GM19025 (cell line): Measurements from ENCODE around the gene SIAH3.
"Not testable (repeated sequence)": the region's sequence is repeated elsewhere in the genome, so short reads cannot be mapped to it uniquely, and the experiment has no call there.

ENCODE experiments used
- ATAC-seq: cut with Tn5 transposase; IDR thresholded peaks from one replicate; pipeline ENCODE4 v1.9.1; 2021; ENCODE audit warnings: mild to moderate bottlenecking, low read depth, moderate library complexity; ENCODE audit not compliant: unreplicated experiment

Gene SIAH3, protein sequence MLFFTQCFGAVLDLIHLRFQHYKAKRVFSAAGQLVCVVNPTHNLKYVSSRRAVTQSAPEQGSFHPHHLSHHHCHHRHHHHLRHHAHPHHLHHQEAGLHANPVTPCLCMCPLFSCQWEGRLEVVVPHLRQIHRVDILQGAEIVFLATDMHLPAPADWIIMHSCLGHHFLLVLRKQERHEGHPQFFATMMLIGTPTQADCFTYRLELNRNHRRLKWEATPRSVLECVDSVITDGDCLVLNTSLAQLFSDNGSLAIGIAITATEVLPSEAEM

DNA sequence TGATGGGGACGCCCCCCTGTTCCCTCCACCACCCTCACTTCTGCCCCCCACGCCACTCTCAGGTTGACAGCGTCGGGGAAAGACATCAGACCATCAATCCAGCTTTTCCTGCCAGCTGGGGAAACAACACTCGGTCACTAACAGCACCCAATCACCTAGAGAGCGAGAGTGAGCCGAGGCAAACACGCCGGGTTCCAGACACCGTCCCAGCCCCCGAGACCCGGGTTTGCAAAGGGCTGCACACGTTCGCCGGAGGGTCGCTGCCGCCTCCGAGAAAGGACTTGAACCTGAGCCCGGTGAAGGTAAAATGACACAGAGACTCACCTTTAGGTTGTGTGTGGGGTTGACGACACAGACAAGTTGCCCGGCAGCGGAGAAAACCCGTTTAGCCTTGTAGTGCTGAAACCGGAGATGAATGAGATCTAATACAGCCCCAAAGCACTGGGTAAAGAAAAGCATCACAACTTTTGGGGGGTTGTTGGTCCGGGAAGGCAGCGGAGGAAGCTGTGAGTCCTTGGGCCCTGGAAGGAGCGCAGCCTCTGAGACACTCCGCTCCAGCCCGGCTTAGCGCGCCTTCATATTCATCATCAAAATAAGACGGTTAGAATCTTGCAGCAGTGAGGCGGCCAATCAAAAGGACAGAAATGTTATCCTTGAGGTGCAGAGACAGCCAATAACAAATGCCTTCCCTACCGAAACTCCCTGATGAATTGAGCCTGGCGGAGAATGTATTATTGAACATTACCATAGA lies at the start of gene SIAH3:
Gene SIAH3 (minus strand): TSS at position 583 of the 751 bp plus-strand sequence. CDS start 124 bp downstream, at position 459.
- ATAC-seq = no peak

GRCh38 chr13:45899406-45899805 lies 47.9 kb upstream of the SIAH3 start:
- no peak for ATAC-seq

GRCh38 chr13:45897562-45897961 lies 46.0 kb upstream of the SIAH3 start:
- no peak for ATAC-seq

- ATAC-seq = no peak
These were observed 44.7 kb upstream of the SIAH3 start for GRCh38 chr13:45896285-45896684.

- no peak for ATAC-seq
These were observed 44.3 kb upstream of the SIAH3 start for GRCh38 chr13:45895881-45896280.

GRCh38 chr13:45892513-45892912 lies 41.0 kb upstream of the SIAH3 start:
- no peak for ATAC-seq

DNA sequence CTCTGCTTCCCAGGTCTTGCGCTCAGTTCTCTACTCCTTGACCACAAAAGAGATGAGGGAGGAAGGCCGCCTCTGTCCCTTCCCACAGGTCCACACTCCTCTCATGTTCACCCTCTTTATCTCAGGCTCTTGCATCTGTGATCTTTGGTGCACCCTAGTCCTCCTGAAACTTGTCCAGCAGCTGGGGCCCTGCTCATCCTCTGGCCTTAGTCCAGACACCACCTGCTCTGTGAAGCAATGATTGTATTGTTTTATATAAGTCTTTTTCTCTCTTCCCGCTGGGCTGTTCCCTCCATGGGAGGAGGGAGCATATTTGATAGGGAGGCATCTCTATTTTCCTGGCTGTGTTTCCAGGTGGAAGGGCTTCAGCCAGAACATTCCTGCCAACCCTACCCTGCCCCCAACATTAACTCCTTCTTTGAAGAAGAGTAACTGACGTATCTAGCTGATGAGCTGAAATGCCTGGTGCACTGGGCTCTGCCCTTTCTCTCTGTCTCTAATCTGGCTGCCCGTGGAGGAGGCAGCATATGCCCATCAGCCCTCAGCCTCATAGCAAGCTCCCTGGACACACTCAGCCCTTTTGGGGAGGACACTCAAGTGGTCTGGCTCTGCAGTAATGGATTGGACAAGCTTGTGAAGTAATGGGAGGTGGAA lies 38.2 kb upstream of the SIAH3 start:
- no peak for ATAC-seq

GRCh38 chr13:45886466-45886865 lies 34.9 kb upstream of the SIAH3 start:
- ATAC-seq = no peak

DNA sequence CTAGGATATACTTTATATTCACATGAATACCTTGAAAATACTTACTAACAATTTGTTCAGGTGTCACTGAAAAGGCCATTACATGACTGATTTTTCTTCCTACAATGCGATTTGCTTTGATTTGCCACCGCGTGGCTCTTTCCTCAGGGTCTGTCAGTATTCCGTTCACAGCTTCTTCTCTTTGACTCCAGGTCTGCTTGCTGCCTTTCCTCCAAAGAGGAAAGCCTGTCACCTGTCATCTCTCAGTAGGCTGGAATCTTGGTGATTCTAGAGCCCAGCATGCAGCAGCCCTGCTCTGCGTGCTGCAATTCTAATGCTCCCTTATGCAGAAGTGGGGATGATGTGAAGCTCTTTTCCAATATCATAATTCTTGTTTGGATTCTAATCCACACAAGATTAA lies 33.6 kb upstream of the SIAH3 start:
- no peak for ATAC-seq

GRCh38 chr13:45882626-45883025 lies 31.1 kb upstream of the SIAH3 start:
- no peak for ATAC-seq

DNA sequence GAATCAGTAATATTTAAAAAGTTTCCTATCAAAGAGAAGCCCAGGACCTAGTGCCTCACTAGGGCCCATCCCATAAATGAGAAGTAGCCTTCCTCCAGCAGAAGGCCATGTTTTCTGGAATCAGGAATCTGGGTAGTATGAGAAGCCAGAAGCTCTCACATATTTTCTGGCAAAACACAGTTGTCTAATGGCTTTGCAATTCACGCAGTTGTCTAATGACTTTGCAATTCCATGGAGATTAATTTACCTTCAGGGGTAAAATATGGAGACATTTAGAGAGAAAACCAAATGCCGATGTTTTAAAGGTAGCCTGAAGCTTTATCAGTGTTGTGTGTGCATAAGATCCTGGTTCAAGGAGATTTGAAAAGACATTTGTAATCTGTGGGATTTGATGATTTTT lies 29.8 kb upstream of the SIAH3 start:
- no peak for ATAC-seq

DNA sequence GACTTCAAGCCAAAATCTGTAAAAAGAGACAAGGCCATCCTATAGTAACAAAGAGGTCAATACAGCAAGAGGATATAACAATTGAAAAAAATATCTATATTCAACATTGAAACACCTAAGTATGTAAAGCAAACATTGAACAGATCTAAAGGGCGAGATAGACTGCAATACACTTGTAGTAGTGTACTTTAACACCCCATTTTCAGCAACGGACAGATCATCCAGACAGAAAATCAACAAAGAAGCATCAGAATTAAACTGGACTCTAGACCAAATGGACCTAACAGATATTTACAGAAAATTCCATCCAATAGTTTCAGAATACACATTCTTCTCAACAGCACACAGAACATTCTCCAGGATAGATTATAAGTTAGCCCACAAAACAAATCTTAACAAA lies 28.7 kb upstream of the SIAH3 start:
- ATAC-seq = no peak

DNA sequence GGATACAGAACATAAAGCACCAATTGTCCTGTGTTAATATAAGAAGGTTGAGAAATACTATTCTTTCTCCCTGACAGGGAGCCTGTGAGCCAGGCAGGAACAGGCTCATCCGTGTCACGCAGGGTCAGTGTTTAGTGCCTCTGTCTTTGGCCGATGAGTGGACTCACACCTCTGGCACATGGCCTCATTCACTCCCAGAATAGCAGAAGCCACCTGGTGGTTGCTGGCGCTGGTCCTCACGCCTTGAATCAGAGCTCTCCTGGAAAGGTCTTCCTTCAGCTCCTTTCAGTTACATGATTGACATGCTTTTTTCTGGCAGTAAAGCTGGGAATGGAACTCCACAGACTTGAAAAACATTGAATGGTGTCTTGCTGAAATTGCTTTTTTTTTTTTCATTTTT lies 28.1 kb upstream of the SIAH3 start:
- no peak for ATAC-seq

GRCh38 chr13:45878966-45879365 lies 27.4 kb upstream of the SIAH3 start:
- no peak for ATAC-seq

GRCh38 chr13:45876781-45877180 lies 25.2 kb upstream of the SIAH3 start:
- ATAC-seq = no peak

DNA sequence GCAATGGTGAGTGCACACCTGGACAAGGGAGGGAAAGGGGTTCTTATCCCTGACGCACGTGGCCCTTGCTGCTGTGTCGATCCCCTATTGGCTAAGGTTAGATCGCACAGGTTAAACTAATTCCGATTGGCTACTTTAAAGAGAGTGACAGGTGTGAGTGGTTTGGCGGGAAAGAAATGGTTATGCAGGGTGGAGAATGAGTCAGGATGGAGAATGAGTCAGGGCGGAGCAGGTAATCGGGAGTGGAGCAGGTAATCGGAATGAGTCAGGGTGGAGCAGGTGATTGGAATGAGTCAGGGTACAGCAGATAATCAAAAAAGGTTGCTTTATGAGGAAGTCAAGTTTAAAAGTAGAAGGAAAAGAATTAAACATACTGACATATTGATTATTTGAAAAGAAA lies 24.4 kb upstream of the SIAH3 start:
- ATAC-seq = no peak

GRCh38 chr13:45873491-45874325 lies 22.2 kb upstream of the SIAH3 start:
- ATAC-seq = no peak

DNA sequence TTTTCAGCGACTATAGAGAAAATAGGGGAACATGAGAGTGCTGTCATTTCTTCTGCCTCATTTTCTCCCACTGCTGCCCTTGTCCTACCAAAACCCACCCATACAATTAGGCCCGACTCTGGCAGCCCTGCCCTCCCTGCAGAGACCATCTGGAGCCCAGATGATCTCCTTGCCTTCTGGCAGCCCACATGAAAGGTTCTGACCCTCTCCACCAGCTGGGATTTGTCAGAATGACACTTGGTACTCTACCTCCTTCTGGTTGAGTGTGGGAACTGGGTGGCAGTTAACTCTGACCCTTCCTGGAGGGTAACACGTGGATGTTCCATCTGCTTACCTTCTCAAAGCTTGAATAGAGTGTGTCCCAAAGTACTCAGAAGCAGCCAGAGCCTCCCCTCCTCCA lies 21.0 kb upstream of the SIAH3 start:
- no peak for ATAC-seq

GRCh38 chr13:45871201-45871600 lies 19.6 kb upstream of the SIAH3 start:
- ATAC-seq = not testable (repeated sequence)

DNA sequence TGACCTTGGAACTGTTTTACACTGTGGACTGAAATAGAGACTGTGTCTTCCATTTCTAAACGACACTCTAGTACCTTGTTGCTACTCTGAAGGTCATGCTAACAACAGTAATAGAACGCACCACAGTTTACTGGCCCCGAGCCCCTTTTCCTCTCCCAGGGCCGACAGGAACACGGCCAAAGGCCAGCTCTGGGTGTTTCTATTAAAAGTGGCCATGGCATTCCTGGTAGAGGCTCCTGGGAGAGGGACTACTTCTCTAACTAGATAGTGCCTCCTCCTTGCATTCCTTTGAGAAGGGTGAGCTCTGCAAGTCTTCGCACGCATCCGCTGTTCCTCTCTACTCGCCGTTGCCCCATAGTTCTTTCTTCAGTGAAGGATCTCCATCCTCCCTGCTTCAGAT lies 18.7 kb upstream of the SIAH3 start:
- ATAC-seq = no peak

GRCh38 chr13:45865414-45865813 lies 13.9 kb upstream of the SIAH3 start:
- ATAC-seq = no peak
